C4-2B (cell line): ENCODE results near the gene VPS16.

Source experiments
- ZFX ChIP-seq: fragments of 450-650 bp; IDR thresholded peaks from 2 replicates; pipeline ENCODE4 v1.6.1; 2017
- TF ChIP-seq, protein P1 (sequence below): fragments of 450-650 bp; conservative IDR thresholded peaks from 2 replicates; pipeline ENCODE4 v1.5.1; 2017; ENCODE audit warnings: mild to moderate bottlenecking

DNA sequence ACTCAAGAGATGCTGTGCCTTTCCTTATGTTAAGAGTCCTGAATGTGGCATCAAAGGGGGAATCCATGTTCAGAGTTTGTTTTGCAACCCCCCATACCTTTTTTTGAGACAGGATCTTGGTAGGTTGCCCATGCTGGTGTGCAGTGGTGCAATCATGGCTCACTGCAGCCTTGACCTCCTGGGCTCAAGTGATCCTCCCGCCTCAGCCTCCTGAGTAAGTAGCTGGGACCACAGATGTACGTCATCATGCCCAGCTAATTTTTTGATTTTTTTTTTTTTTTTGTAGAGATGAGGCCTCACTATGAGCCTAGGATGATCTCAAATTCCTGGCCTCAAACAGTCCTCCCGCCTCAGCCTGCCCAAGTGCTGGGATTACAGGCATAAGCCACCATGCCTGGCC is 49.3 kb downstream of the VPS16 start:
- TF ChIP-seq, protein P1, sequence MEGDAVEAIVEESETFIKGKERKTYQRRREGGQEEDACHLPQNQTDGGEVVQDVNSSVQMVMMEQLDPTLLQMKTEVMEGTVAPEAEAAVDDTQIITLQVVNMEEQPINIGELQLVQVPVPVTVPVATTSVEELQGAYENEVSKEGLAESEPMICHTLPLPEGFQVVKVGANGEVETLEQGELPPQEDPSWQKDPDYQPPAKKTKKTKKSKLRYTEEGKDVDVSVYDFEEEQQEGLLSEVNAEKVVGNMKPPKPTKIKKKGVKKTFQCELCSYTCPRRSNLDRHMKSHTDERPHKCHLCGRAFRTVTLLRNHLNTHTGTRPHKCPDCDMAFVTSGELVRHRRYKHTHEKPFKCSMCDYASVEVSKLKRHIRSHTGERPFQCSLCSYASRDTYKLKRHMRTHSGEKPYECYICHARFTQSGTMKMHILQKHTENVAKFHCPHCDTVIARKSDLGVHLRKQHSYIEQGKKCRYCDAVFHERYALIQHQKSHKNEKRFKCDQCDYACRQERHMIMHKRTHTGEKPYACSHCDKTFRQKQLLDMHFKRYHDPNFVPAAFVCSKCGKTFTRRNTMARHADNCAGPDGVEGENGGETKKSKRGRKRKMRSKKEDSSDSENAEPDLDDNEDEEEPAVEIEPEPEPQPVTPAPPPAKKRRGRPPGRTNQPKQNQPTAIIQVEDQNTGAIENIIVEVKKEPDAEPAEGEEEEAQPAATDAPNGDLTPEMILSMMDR, result no peak
- no peak for TF ChIP-seq ZFX
